DOHH2 (cell line): Measurements from ENCODE around the gene SLX4.

Experiments
- EZH2phosphoT487 ChIP-seq: fragments of 200-600 bp; sonication (generic); IDR thresholded peaks from 2 replicates; pipeline ENCODE4 v1.6.1; 2017; ENCODE audit warnings: borderline replicate concordance, mild to moderate bottlenecking, antibody characterized with exemption, low read length, moderate library complexity, mixed read lengths
- TF ChIP-seq, protein P1 (sequence below): fragments of 200-600 bp; sonication (generic); IDR thresholded peaks from one replicate; pipeline ENCODE4 v1.5.1; 2014; ENCODE audit warnings: antibody characterized with exemption, mild to moderate bottlenecking, low read depth, low read length; ENCODE audit not compliant: poor library complexity, severe bottlenecking

DNA sequence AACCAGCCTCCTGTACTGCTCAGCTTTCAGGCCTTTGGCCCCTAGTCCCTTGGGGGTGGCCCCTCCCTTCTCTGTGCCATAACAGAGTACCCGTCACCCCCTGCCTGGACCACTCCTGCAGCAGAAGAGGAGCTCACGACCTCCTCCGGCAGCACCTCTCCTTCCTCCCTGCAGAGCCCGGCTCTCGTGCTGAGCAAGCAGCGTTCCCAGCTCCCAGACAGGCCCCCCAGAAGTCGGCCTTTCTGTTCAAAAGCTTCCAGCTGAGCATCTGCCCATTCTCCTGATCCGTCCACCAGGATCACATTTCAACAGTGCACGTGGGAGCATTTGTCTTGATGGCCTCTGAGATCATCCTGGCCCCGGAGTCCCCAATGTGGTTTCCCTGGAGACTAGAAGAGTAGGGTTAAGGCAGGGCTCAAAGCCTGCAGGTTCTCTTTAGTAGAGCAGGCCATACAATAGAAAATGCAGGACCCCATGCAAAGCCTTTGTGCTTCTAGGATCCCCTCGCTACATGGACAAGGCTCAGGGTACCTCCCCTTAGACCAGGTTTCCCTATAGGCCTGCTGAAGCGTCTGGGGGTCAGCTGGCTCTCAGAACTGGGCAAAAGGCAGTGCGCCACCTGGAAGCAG is 69.8 kb downstream of the SLX4 start:
- TF ChIP-seq, protein P1, sequence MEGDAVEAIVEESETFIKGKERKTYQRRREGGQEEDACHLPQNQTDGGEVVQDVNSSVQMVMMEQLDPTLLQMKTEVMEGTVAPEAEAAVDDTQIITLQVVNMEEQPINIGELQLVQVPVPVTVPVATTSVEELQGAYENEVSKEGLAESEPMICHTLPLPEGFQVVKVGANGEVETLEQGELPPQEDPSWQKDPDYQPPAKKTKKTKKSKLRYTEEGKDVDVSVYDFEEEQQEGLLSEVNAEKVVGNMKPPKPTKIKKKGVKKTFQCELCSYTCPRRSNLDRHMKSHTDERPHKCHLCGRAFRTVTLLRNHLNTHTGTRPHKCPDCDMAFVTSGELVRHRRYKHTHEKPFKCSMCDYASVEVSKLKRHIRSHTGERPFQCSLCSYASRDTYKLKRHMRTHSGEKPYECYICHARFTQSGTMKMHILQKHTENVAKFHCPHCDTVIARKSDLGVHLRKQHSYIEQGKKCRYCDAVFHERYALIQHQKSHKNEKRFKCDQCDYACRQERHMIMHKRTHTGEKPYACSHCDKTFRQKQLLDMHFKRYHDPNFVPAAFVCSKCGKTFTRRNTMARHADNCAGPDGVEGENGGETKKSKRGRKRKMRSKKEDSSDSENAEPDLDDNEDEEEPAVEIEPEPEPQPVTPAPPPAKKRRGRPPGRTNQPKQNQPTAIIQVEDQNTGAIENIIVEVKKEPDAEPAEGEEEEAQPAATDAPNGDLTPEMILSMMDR: no peak
- no peak for TF ChIP-seq EZH2phosphoT487
